Liver (tissue), 3 donors: Measurements from ENCODE around the gene GFRA1.

Source experiments
- CTCF ChIP-seq: fragments of 150-350 bp; IDR thresholded peaks from 2 replicates; pipeline ENCODE4 v1.5.1; 2017; ENCODE audit warnings: improper control_type of control experiment, low read depth, low read length; ENCODE audit not compliant: missing input control
- GABPA ChIP-seq, 2 donors: IDR thresholded peaks in 1 of 2; conservative IDR thresholded peaks in 1 of 2; 2 replicates each; pipeline ENCODE4 v1.6.1; 2016; ENCODE audit warnings: antibody characterized with exemption in 2 of 2, mild to moderate bottlenecking in 1 of 2, moderate library complexity in 1 of 2
- RAD21 ChIP-seq, 2 donors: IDR thresholded peaks; 2 replicates each; pipeline ENCODE4 v1.6.1; 2016; ENCODE audit warnings: antibody characterized with exemption in 2 of 2, mild to moderate bottlenecking in 2 of 2
- REST ChIP-seq: IDR thresholded peaks from 2 replicates; pipeline ENCODE4 v1.6.1; 2016; ENCODE audit warnings: antibody characterized with exemption, mild to moderate bottlenecking
- RXRA ChIP-seq, 2 donors: IDR thresholded peaks; 2 replicates each; pipeline ENCODE4 v1.6.1; 2017 to 2018; ENCODE audit warnings: antibody characterized with exemption in 2 of 2, mild to moderate bottlenecking in 1 of 2
- SP1 ChIP-seq: IDR thresholded peaks from 2 replicates; pipeline ENCODE4 v1.6.1; 2018; ENCODE audit warnings: antibody characterized with exemption, mild to moderate bottlenecking
- TAF1 ChIP-seq: conservative IDR thresholded peaks from 2 replicates; pipeline ENCODE4 v1.6.1; 2016; ENCODE audit warnings: antibody characterized with exemption, mild to moderate bottlenecking
- YY1 ChIP-seq: IDR thresholded peaks from 2 replicates; pipeline ENCODE4 v1.6.1; 2016; ENCODE audit warnings: antibody characterized with exemption, mild to moderate bottlenecking
- donor health status: healthy.
- donor health status: healthy.

- TF ChIP-seq CTCF = no peak
- peak; percentile 66 to 73 for TF ChIP-seq RAD21 (IDR thresholded peaks at IDR 0.05)
- TF ChIP-seq RXRA (IDR thresholded peaks at IDR 0.05) = peak; percentile 81 to 93
- TF ChIP-seq REST = peak; percentile 90
- TF ChIP-seq SP1 = peak; percentile 80
- peak in 1 of 2 donors; percentile 46 for TF ChIP-seq GABPA (IDR thresholded peaks at IDR 0.05 in 1 of 2, conservative IDR thresholded peaks at IDR 0.05 in 1 of 2)
- TF ChIP-seq TAF1 = no peak
- peak; percentile 95 for TF ChIP-seq YY1
Measured at GRCh38 chr10:116038259-116038658, 234.7 kb downstream of the GFRA1 start.
